Measurements from ENCODE around the gene AMBRA1.

AMBRA1 gene

DNA sequence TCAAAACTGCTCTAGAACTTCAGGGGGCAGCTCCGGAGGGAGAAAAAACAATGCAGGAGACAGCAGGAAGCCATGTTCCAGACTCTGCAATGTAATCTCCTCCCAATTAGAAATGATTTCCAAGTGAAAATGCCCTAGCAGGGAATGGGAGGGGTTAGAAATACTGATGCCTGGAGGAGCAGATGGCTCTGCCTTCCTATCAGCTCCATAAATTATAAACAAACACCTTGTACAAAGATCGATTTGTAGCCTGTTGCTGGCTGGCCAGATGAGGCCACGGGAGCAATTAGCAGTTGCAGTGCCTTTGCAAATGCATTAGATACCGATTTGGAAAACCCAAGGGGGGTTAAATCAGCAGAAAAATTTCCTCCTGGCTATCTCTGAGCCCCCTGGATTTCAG is 155.6 kb downstream of the AMBRA1 start:
- no peak for DNase-seq (ENCODE audit: low read depth)

DNA sequence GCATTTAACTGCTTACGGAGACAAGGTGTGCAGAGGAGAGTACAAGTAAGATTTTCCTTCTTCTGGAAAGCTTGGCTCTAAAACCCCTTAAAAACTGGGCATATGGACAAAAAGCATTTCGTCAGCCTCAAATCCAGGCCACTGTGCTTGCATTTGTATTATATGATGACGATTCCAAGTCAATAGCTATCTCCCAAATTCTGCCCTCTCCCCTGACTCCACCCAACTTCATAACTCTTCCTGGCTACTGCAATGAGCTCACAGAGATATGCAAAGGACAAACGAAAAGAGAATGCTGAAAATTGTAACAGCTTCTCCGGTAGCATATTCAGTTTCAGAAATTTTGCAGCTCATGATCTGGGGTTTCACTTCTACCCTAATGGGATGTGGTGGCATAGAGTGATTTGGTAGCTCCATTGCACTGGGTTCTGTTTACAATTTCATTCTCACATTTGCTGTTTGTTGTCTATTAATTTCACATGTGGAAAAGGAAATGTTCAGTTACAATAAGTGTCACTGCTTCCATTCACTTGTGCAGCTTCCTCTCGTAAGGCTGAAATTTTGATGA is 156.6 kb downstream of the AMBRA1 start:
- DNase-seq (ENCODE audit: low read depth) = no peak

DNA sequence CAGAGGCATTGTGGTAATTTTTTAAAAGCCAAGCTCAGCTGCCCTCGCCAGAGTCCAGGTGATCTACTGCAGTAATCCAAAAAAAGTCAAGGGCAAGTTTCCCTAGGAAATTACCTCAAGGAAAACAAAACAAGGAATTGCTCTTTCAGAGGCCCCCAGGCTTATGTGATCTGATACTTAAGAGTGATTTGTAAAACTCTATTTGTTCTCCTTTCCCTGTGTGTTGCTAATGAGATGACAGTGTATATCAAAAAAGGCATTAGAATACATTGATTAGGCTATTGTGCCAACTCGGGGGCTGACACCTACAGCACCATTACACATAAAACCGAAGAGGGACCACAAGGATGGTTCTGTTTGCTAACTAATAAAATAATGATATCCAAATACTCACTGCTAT is 157.7 kb downstream of the AMBRA1 start:
- DNase-seq (ENCODE audit: low read depth) = no peak

DNA sequence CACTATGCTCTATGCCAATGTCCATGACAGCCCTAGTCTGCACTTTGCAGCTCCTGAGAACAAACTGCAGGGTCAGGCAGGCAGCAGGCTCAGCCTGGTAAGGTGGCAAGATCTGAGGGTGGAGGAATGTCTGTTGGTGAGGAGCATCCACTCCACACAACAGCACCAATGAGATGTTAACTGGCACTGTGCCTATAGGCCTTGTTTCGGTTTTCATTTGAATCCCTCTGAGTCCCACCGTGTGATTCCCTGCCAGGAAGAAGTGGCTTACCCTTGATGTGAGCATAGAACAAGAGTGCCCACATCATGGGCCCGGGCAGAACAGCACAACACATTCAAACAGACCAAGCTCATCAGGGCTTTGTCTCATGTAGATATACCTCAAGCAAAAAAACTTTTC is 158.1 kb downstream of the AMBRA1 start:
- no peak for DNase-seq (ENCODE audit: low read depth)

DNA sequence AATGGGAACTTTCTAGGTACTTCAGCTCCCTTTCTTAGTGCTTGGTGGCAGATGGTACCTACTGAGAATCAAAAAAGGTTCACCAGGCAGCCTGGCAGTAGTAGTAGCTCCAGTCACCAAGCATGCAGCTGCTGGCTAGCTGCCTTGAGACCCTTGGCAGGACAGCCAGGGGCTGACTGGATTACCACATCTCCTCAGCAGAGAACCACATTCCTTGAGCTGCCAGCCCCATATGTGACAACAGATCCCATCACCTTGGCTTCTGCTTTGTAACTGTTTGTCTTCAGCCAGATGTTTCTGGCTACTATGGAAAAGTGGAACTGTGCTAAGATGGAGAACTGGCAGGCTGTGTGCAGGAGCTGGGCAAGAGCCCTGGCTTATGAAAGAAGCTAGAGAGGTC is 162.6 kb downstream of the AMBRA1 start:
- no peak for DNase-seq (ENCODE audit: low read depth)

DNA sequence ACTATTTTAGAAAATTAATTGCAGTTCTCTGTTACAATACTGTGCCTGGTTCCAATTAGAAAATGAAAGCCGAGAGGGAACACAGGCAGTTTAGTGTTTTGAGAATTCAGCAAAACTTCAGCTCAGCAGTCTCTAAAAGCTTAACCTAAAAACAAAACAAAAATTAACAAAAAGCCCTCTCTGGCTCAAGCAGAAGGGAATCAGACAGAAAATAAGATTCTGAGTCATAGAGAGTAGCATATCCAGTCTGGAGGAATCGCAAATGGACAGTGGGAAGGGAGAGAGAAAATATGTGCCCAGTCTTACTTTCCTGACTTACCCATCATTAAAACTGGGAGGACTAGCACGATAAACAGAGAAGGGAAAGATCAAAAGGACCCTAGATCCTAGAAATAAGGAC is 164.1 kb downstream of the AMBRA1 start:
- DNase-seq (ENCODE audit: low read depth) = no peak

DNA sequence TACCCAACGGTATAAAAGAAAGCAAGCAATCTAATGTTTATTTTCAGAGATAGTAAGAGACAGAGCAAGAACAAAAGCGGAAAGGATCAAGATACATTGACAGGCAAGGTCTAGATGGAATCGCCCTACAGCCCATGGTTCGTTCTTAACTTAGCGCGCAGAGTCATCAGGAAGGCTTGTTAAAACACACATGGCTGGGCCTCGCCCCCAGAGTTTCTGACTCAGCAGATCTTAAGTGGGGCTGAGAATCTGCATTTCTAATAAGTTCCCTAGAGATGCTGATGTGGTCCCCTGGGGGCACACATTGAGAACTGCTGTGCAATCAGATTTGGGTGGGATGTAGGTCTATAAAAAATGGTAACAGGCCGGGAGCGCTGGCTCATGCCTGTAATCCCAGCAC is 166.5 kb downstream of the AMBRA1 start:
- DNase-seq (ENCODE audit: low read depth) = no peak

DNA sequence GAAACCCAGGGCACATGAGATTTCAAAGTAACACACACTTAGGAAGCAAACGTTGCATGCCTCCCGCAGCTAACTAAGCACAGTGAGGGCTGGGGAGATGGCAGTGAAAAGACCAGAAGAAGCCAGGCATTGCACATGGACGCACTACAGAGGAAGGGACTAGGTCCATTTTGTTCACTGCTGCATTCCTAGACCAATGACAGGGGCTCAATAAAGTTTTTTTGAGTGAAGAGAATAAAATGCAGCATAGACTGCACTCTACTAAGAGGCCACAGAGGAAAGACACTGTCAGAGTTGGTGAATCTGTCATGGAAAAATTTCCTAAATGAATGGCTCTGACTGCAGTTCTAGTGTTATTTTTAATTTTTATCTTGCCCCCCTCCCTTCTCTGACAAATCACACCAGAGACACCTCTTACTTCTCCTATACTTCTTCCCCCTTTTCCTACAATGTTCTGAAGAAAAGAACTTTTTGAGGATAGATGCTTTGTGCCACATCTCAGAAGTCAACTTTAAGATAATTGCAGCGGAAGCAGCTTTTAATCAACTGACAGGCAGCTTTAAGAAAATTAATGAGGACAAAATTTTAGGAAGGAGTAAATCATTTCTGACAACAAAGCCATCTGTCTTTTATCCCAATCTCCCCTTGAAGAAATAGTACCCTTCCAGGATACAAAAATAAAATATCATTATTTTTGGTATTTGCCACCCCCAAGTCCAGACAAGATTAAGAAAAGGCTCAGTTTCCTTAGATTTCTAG is 167.4 kb downstream of the AMBRA1 start:
- no peak for DNase-seq (ENCODE audit: low read depth)

DNA sequence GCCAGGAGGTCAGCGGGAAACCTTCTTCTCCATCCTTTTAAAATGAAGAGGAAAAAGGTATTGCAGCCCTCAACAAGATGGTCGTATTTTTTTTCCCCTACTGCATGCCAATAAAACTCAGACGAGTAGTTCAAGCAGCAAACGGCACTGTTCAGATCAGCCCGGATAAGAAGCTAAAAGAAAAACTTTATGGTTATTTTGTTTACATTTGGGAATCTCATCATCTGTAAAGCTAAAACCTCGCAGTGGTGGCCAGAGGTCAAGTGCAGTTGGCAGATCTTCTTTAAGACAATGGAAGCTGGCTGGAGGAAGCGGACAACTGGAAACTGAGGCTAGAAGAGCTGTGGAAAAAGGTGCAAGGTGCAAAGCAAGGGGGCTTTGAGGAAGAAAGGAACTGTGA is 171.2 kb downstream of the AMBRA1 start:
- no peak for DNase-seq (ENCODE audit: low read depth)

DNA sequence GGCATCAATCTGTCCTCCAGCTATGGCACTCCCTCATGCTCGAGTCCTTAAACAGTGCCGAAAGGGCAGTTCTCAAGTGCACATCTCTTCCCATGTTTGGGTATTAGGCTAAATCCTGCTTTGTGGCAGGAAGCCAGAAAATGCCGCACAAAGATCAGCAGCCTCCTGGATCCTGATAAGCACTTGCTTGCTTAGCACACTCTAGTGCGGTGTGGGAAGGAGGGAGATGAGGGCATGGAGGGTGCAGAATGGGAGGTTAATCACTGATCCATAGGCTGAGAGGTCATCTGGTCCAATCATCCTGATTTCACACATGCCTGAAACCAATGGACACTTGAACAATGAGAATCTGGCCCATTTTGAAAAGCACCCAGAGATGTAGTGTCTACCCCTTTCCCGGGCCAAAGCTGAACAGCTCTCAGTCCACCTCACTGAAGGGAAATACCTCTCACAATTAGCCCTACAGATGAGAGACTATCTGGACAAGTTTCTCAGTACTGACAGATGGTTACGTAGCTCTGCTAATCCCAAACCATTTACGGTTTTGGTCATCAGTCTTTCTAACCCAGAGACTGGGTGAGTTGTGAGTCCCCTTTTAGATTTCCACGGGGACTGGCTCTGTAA is 172.5 kb downstream of the AMBRA1 start:
- DNase-seq (ENCODE audit: low read depth) = no peak

DNA sequence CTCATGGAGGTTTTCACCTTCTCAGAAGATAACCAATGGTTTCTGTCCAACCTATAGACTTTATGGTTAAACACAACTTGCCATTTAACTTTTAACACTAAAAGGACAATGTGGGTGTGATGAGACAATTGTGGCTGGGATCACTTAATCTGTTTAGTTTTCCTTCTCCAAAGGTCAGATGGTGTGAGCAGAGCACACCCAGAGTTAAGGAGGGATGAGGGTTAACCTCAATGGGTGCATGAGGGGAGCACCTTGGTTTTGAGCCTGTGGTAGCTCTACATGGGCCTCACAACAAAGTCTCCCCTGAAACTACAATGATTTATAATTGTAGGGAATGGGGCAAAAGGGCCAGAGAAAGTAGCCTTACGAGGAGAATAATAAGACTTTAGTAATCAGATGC is 173.3 kb downstream of the AMBRA1 start:
- no peak for DNase-seq (ENCODE audit: low read depth)

DNA sequence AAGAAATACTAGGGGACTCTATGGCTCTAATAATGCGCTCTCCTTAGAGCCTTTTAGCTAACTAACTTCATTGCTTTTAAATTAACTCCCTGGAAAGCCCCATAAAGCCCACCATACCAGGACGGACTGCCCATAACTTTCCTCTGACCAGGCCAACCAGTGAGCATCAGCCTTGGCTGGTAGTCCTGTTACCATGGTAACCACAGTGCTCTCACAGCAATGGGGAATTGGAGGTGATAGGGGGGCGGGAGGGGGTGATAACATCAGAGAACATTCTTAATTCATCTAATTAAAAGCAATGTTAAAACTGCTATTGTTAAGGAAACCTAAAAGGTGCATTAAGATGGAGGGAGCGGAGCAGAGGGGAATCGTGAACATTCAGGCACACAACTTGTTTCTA is 175.1 kb downstream of the AMBRA1 start:
- no peak for DNase-seq (ENCODE audit: low read depth)

DNA sequence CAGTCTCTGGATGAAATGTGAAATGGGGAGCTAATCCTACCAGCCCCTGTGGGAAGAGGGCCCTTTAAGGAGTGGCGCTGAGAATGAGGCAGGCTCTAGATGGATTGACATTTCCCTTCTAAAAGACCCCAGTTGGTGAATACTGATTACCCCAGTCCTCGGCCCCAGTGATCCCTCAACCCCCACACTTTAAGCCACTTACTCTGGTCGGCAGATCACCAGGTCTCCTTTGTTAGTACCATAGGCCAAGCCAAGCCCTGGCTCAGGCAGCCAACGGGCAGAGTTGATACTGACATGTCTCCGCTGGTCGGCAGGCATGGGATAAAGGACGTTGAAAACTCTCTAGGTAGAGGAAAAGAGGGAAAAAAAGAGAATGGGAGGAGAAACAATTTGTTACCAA is 176.1 kb downstream of the AMBRA1 start:
- DNase-seq (ENCODE audit: low read depth) = no peak

DNA sequence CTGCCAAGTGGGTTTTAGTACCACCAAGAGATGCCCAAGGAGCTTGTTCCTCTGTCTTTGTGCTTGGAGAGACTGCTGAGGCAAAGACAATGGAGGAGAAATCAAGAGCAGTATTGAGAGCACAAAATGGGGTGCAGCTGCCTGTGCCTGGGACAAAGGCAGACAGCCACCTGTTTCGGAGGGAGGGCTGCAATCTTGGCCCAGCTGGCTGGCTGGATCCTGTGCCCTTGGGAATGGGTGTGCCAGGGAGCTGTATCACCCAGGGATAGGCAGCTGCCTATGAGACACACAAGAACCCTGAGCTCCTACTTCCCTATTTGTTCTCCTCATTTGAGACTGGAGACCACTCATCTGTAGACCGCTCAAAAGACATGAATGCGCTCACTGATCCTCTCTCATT is 178.9 kb downstream of the AMBRA1 start:
- no peak for DNase-seq (ENCODE audit: low read depth)

DNA sequence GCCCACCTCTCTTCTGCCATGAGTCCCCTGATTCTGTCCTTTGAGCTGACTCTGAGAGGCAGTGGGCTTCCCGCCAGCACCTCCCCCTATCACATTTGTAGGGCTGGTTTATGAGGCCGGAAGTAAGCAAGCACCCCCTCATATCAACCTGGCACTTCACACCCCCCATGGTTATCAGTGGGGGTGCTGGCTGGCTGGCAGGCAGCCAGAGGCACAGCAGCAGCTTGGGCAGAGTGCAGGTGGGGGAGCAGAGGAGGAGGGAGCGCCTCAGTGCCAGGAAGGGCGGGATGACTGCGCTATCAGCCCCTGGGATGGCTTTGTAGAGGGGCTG is 179.4 kb downstream of the AMBRA1 start:
- DNase-seq (ENCODE audit: low read depth) = no peak

DNA sequence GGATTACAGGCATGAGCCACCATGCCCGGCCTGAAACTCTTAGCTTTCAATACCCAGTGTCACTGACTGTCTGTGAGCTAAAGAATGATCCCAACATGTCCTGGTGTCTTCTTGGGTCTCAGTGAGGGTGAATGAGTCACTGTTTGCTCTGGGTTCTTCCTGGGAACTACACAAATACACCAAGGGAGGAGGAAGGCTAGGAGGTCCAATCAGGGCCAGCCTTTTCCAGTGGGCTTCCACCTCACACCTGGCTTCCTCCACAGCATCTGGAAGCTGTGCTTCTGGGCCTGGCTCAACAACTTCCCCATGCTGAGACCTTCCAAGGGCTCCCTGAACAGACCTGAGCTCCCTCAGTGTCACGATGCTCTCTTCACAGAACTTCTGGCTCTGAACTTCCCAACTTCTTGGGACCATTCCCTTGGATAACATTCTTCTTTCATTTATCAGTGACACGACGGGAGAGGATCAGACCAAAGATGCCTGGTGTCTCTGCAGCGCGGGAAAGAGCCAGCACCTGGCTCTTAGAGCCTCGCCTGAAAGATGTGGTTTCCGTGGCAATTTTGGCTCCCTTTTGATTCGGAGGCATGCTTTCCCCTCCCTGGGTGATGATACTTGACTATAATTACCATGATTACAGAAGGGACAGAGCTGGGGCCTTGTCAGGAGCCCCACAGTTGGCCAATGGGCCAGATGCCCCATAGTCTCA is 179.9 kb downstream of the AMBRA1 start:
- no peak for DNase-seq (ENCODE audit: low read depth)

DNA sequence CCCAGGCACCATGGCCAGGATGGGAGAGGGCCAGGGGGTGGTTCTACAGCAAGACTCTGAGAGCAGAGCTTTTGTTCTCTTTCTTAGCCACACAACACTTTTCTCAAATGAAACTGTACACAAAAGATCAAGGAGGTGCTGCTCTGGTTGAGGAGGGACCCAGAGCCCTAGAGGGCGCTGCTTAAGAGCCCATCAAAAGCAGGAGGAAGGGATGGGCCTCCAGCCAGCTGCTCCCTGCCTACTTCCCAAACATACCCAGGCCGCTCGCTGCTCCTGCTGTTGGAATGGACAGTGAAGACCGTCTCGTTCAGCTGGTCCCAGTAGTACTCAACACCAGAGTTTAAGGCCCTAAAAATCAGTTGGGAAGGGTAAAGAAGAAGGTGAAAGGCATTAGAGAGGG is 183.8 kb downstream of the AMBRA1 start:
- DNase-seq (ENCODE audit: low read depth) = no peak

DNA sequence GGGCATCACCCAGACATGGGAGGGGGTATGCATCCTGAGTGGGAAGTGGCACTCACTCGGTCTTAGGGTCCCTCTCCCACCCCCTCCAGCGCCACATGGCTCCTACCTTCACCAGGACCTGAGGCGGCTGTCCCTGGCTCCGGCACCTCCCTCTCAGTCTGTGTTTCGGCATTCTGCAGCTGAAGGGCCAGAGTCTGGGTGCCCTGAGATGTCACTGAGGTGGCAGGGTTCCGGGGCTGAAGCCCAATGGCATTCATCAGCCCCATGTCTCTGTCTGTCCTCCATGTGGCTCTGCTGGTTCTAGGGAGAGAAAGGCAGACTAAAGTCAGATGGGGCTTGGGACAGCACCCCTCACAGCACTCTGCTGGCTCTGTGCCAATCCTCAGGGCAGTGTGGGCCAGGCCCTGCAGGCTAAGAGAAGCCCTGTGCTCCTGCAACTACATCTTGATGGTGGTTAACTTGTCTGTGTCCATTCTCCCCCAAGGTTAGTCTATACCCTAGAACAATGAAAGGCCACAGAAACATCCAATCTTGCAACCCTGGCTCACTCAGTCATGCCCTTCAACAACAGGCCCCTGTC is 185.3 kb downstream of the AMBRA1 start:
- no peak for DNase-seq (ENCODE audit: low read depth)

DNA sequence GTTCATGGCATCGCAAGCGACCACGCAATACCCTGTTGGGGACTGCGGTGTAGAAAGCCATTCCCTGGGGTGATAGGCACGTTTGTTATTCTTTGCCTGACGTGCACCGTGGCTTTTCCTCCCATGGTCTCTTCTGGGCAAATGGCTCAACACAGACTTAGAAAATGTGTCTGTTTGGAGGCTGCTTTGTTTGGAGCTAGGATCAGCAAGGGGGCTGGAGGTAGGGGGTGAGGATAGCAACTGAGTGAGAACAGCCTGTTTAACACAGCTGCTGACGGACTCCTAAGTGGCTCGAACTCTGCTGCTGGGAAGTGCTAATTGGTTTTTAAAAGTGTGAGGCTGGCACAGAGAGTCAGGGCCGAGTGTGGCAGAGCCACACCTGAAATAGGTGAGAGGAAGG is 186.2 kb downstream of the AMBRA1 start:
- no peak for DNase-seq (ENCODE audit: low read depth)

DNA sequence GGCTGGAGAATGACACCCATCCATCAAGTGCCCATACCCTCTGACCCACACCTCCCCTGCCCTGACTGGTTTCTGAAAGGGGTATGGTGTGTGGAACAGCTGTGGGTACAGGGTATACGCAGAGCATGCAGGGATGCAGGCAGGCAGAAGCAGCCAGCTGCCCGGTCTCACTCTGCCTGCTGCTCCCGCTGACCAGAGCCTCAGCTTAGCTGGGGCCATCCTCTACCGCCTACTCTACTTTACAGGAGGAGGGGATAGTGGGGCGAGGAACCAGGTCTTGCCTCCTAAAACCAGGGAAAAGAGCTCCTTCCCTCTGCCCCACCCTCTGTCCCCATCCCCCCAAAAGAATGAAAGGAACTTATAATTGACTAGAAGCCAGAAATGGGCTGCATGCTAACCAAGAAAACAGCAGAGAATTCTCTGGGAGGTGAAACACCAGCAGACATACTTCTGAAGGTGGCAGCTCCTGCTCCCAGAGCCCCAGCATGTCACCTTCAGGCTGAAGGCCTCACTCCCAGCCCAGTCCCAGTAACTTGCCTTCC is 189.3 kb downstream of the AMBRA1 start:
- no peak for DNase-seq (ENCODE audit: low read depth)

DNA sequence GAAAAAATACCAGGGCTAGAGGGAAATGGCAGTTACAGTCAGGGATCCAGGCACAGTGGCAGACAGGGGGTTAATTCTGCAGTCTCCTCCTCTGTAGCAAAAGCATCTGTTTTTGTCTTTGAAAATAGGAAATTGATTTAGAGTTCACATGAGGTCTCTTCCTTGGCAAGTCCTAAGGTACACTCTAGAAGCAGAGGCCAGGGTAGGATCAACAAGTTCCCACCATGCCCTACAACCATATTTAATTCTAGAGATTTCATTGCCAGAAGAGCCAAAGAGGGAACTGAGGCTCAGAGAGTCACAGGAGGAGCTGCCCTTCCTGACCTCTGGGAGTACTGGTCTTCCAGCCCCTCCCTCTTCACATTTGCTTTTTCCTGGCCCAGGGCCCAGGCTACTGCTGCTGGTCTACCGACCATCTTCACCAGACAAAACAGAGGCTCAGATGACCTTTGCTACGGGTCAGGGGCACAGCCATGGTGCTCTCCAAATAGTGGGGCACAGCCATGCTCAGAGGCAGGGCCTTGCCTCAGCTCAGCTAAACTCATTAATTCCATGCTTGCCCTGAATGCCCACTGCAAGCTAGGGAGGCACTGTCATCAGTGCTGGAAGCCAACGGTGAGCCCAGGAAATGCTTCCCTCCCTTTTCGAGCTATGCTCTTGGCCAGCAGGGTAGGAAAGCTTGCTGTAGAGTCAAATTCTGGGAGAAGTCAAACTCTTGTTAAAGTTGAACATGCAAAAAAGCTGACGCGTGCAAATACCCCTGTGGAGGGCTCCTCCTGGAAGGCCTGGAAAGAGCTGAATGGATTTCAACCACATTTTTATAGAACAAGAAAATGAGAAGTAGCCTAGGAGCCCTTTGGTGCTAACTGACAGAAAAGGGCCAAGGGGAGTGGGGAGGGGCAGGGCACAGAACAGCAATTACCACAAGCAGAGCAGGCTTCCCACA is 190.6 kb downstream of the AMBRA1 start:
- no peak for DNase-seq (ENCODE audit: low read depth)
